Activated T-cell treated with anti-CD3 and anti-CD28 coated beads, Interleukin-2, amount 50 U/mL, for 72 hours (primary cell): ENCODE data around the gene SUSD1. TPM values are rescaled to one million over a fixed set of nuclear protein-coding genes. Genes with fewer than 3 reads are reported as not detected.

Experiments used
- ATAC-seq, 2 donors: fragments of 150-1000 bp; cut with Tn5 transposase; replicated peaks in 1 of 2; 2 replicates each; pipeline ENCODE4 v1.10.0; 2021; ENCODE audit warnings: moderate library complexity in 2 of 2, mild to moderate bottlenecking in 1 of 2
- DNase-seq, 2 donors: peaks; one replicate each; pipeline ENCODE4 v3.0.0; 2021 to 2022; ENCODE audit warnings: mixed read lengths in 1 of 2
- H3K27ac Mint-ChIP-seq: one replicate; pipeline ENCODE4 v1.8.0; 2022; ENCODE audit warnings: mild to moderate bottlenecking, moderate library complexity, mixed read lengths
- H3K27me3 Mint-ChIP-seq: one replicate; pipeline ENCODE4 v1.8.0; 2022; ENCODE audit warnings: low read depth, mixed read lengths
- H3K36me3 Mint-ChIP-seq, 2 donors: one replicate each; pipeline ENCODE4 v1.8.0; 2022; ENCODE audit warnings: mixed read lengths in 2 of 2, mild to moderate bottlenecking in 1 of 2; ENCODE audit not compliant: insufficient read depth in 2 of 2
- H3K4me1 Mint-ChIP-seq: one replicate; pipeline ENCODE4 v1.8.0; 2022; ENCODE audit warnings: low read depth, mixed read lengths
- H3K4me3 Mint-ChIP-seq, 2 donors: one replicate each; pipeline ENCODE4 v1.8.0; 2022; ENCODE audit warnings: mild to moderate bottlenecking in 2 of 2, mixed read lengths in 2 of 2, moderate library complexity in 2 of 2
- H3K9me3 Mint-ChIP-seq, 2 donors: one replicate each; pipeline ENCODE4 v1.8.0; 2022; ENCODE audit warnings: mixed read lengths in 2 of 2
- total RNA-seq, 2 donors: library from RNA; stranded (reverse); gene quantifications; one replicate each; pipeline ENCODE4 v1.2.3, GENCODE V29; 2022

Gene SUSD1
- total RNA-seq, 2 donors from 2014 or later = 6.6 to 9.9 TPM

GRCh38 chr9:112032743-112033142 lies 142.4 kb downstream of the SUSD1 start:
- H3K9me3 Mint-ChIP-seq = no peaks in the 10 kb centered on the region
- no peak overlapping the region for H3K4me3 Mint-ChIP-seq
- ATAC-seq (no peak), DNase-seq (no peak)
- no peak overlapping the region for H3K27ac Mint-ChIP-seq
- H3K27me3 Mint-ChIP-seq = peaks cover 38% of the 10 kb centered on the region
- H3K4me1 Mint-ChIP-seq = peaks cover 86% of the 10 kb centered on the region
- H3K36me3 Mint-ChIP-seq = peaks cover 0 to 3% of the 10 kb centered on the region in 2 donors

GRCh38 chr9:112032009-112032408 lies 143.1 kb downstream of the SUSD1 start:
- Mint-ChIP-seq H3K27ac (no peak overlapping the region), H3K4me3 (peak overlapping the region in 1 of 2 donors; percentile 5), H3K4me1 (peaks cover 82% of the 10 kb centered on the region), H3K27me3 (peaks cover 40% of the 10 kb centered on the region), H3K9me3 (no peaks in the 10 kb centered on the region), H3K36me3 (peaks cover 0 to 3% of the 10 kb centered on the region in 2 donors)
- DNase-seq (peak; percentile 38 to 43), ATAC-seq (peak; percentile 56 to 61)

- Mint-ChIP-seq H3K9me3 (no peaks in the 10 kb centered on the region), H3K4me3 (no peak overlapping the region), H3K36me3 (peaks cover 0 to 3% of the 10 kb centered on the region in 2 donors), H3K27me3 (peaks cover 46% of the 10 kb centered on the region), H3K27ac (no peak overlapping the region), H3K4me1 (peaks cover 79% of the 10 kb centered on the region)
- DNase-seq = no peak
- no peak for ATAC-seq
Measured at GRCh38 chr9:112031400-112031799, 143.7 kb downstream of the SUSD1 start.

GRCh38 chr9:112029921-112030444 lies 145.1 kb downstream of the SUSD1 start:
- Mint-ChIP-seq H3K9me3 (peaks cover 0 to 1% of the 10 kb centered on the region in 2 donors), H3K27me3 (peaks cover 59% of the 10 kb centered on the region), H3K36me3 (peaks cover 0 to 3% of the 10 kb centered on the region in 2 donors), H3K4me3 (peak overlapping the region; percentile 1 to 2), H3K4me1 (peaks cover 68% of the 10 kb centered on the region), H3K27ac (no peak overlapping the region)
- peak in 1 of 2 donors; percentile 33 for ATAC-seq
- no peak for DNase-seq

GRCh38 chr9:112028242-112029221 lies 146.6 kb downstream of the SUSD1 start:
- peak; percentile 88 for ATAC-seq
- peak; percentile 48 to 70 for DNase-seq
- H3K4me3 Mint-ChIP-seq = peak overlapping the region in 1 of 2 donors; percentile 48
- H3K36me3 Mint-ChIP-seq = peaks cover 0 to 3% of the 10 kb centered on the region in 2 donors
- peaks cover 48% of the 10 kb centered on the region for H3K27me3 Mint-ChIP-seq
- H3K9me3 Mint-ChIP-seq = peaks cover 0 to 1% of the 10 kb centered on the region in 2 donors
- H3K4me1 Mint-ChIP-seq = peaks cover 54% of the 10 kb centered on the region
- no peak overlapping the region for H3K27ac Mint-ChIP-seq

- peaks cover 0 to 3% of the 10 kb centered on the region in 2 donors for H3K36me3 Mint-ChIP-seq
- H3K27me3 Mint-ChIP-seq = peaks cover 44% of the 10 kb centered on the region
- H3K9me3 Mint-ChIP-seq = peaks cover 0 to 1% of the 10 kb centered on the region in 2 donors
- no peak for ATAC-seq
- H3K4me3 Mint-ChIP-seq = no peak overlapping the region
- DNase-seq = no peak
- H3K4me1 Mint-ChIP-seq = peaks cover 48% of the 10 kb centered on the region
- no peak overlapping the region for H3K27ac Mint-ChIP-seq
Measured at GRCh38 chr9:112025850-112026249, 149.2 kb downstream of the SUSD1 start.

- Mint-ChIP-seq H3K4me3 (no peak overlapping the region), H3K27me3 (peaks cover 31% of the 10 kb centered on the region), H3K9me3 (peaks cover 0 to 1% of the 10 kb centered on the region in 2 donors), H3K4me1 (peaks cover 25% of the 10 kb centered on the region), H3K27ac (no peak overlapping the region), H3K36me3 (peaks cover 0 to 3% of the 10 kb centered on the region in 2 donors)
- no peak for DNase-seq
- ATAC-seq = no peak
Measured at GRCh38 chr9:112021742-112022141, 153.4 kb downstream of the SUSD1 start.

- peak overlapping the region; percentile 11 to 12 for H3K4me3 Mint-ChIP-seq
- H3K9me3 Mint-ChIP-seq = peaks cover 0 to 1% of the 10 kb centered on the region in 2 donors
- DNase-seq (no peak), ATAC-seq (peak; percentile 32 to 44)
- peaks cover 25% of the 10 kb centered on the region for H3K4me1 Mint-ChIP-seq
- H3K27ac Mint-ChIP-seq = no peak overlapping the region
- H3K27me3 Mint-ChIP-seq = peaks cover 26% of the 10 kb centered on the region
- H3K36me3 Mint-ChIP-seq = peaks cover 0 to 3% of the 10 kb centered on the region in 2 donors
Measured at GRCh38 chr9:112020680-112021596, 154.2 kb downstream of the SUSD1 start.

- peaks cover 26% of the 10 kb centered on the region for H3K27me3 Mint-ChIP-seq
- H3K4me3 Mint-ChIP-seq = no peak overlapping the region
Measured at GRCh38 chr9:112017878-112018277, 157.2 kb downstream of the SUSD1 start.

GRCh38 chr9:112015736-112016135 lies 159.4 kb downstream of the SUSD1 start:
- H3K4me3 Mint-ChIP-seq = no peak overlapping the region
- H3K9me3 Mint-ChIP-seq = no peaks in the 10 kb centered on the region
- H3K4me1 Mint-ChIP-seq = peaks cover 42% of the 10 kb centered on the region
- H3K36me3 Mint-ChIP-seq = no peaks in the 10 kb centered on the region
- no peak overlapping the region for H3K27ac Mint-ChIP-seq
- ATAC-seq (no peak), DNase-seq (no peak)
- peaks cover 28% of the 10 kb centered on the region for H3K27me3 Mint-ChIP-seq

More at GRCh38 chr9:112017878-112018277, 157.2 kb downstream of the SUSD1 start:
- Mint-ChIP-seq H3K4me1 (peaks cover 42% of the 10 kb centered on the region), H3K9me3 (no peaks in the 10 kb centered on the region), H3K27ac (no peak overlapping the region), H3K36me3 (no peaks in the 10 kb centered on the region)
- no peak for ATAC-seq
- no peak for DNase-seq

GRCh38 chr9:112015149-112015548 lies 159.9 kb downstream of the SUSD1 start:
- peaks cover 41% of the 10 kb centered on the region for H3K4me1 Mint-ChIP-seq
- H3K4me3 Mint-ChIP-seq = no peak overlapping the region
- DNase-seq = no peak

GRCh38 chr9:112013266-112013665 lies 161.8 kb downstream of the SUSD1 start:
- ATAC-seq (no peak), DNase-seq (no peak)
- no peaks in the 10 kb centered on the region for H3K36me3 Mint-ChIP-seq
- H3K4me1 Mint-ChIP-seq = peaks cover 46% of the 10 kb centered on the region
- no peak overlapping the region for H3K27ac Mint-ChIP-seq
- H3K27me3 Mint-ChIP-seq = peaks cover 50% of the 10 kb centered on the region
- no peaks in the 10 kb centered on the region for H3K9me3 Mint-ChIP-seq
- H3K4me3 Mint-ChIP-seq = no peak overlapping the region

More at GRCh38 chr9:112015149-112015548, 159.9 kb downstream of the SUSD1 start:
- no peaks in the 10 kb centered on the region for H3K9me3 Mint-ChIP-seq
- no peak for ATAC-seq
- H3K27ac Mint-ChIP-seq = no peak overlapping the region
- H3K36me3 Mint-ChIP-seq = no peaks in the 10 kb centered on the region
- peaks cover 34% of the 10 kb centered on the region for H3K27me3 Mint-ChIP-seq
